HG02678 (cell line): Measurements from ENCODE around the gene FILIP1L.
"Not testable (repeated sequence)": the region's sequence is repeated elsewhere in the genome, so short reads cannot be mapped to it uniquely, and the experiment has no call there.

ENCODE experiments used
- ATAC-seq: cut with Tn5 transposase; IDR thresholded peaks from one replicate; pipeline ENCODE4 v1.9.1; 2021; ENCODE audit warnings: mild to moderate bottlenecking, moderate library complexity; ENCODE audit not compliant: unreplicated experiment

Gene FILIP1L

DNA sequence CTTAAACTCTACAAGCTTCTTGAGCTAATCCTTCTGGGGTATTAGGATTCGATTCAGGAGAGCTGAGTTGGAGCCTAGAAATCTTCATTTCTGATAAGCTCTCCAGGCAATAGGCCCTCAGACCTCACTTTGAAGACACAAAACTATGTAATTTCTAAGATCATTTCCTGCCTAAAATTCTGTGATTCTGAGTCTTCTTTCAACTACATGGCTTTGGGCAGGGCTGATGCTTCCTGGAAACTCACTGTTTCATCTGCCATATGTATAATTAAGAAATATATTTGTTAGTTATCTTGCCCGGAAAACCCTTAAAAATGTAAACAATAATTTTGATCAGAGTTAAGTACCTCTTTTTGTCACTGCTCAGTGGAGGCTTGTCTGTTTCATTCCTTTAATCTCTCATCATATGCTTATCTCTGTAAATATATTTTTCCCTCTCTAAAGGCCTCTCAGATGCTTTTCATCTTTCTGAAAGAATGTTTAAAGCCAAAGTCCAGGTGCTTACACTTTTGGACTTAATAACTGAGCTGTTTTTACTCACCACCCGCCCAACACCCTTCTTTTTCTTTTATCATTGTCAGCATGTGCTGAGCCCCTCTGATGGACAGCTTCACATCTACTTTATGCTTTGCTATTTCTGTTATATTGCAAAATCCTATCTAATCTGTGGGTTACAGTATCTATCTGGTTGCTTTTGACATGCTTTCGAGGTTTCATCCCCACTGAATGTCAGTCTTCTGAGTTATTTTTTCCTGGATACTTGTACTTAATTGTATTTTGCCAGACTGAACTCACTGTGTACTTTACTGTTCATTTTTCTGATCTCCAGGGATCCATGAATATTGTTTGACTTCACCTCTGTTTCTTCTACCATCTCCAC is 38.2 kb downstream of the FILIP1L start:
- no peak for ATAC-seq

DNA sequence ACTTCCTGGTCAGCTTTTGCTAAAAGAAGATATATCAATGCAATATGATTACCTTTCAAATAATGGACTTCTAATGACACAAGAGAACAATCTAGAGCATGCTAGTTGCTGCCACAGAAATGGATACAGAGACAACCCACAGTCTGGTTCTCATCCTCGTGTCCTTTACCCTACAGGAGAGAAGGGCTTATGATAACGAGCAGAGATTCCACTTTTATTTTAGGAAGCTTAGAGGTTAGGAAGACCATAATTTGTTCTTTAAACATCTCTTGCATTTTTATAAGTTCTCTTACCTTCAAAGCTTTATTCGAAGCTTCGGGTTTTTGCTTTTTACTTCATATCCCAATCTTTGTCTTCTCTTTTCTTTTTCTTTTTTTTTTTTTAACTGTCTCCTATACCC is 39.1 kb downstream of the FILIP1L start:
- ATAC-seq, result no peak

- peak; percentile 44 for ATAC-seq
These were observed 40.5 kb downstream of the FILIP1L start for GRCh38 chr3:100073714-100074307.

DNA sequence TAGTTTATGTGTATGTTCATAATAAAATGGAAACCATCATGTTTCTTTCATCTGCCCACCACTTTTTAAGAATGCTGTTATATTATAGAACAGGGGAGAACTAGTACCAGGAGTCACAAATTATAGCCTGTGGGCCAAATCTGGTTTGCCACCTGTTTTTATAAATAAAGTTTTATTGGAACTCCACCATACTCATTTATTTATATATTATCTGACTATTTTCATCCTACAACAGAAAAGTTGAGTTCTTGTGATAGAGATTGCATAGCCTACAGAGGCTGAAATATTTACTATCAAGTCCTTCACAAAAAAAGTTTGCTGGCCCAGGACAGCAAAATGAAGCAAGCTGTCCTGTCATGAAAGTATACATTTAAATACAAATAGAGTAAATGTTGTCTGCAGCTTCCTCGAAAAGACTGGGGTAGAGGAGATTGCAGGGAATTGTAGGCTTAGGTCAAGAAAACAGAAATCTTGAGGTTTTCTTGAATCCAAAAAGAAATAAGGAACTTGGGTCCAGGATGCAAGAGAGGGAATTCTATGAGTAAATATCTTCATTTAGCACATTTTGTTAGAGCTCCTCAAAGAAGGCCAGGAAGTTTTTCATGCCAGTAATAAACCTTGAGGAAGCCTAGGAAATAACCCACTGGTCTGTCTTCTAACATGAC is 41.1 kb downstream of the FILIP1L start:
- no peak for ATAC-seq

- ATAC-seq, result peak; percentile 50
These were observed 41.8 kb downstream of the FILIP1L start for GRCh38 chr3:100072326-100073048.

DNA sequence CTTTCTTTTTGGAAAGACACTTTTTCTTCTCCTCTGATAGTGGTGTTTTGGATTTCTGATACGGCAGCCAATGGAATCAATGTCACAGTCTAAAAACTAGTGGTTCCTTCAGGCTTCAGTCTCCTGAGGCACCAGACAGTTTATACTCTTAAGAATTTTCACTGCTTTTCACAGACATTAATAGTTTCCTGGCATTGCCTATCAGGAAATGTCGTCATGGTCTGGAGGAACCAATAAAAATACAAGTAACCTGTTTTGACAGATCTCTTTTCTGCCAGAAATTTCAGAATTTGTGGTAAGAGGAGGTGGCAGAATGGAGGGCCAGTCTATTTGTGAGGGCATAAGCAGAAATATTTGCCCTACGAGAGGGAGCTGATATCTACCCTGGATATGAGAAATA is 44.8 kb downstream of the FILIP1L start:
- no peak for ATAC-seq

DNA sequence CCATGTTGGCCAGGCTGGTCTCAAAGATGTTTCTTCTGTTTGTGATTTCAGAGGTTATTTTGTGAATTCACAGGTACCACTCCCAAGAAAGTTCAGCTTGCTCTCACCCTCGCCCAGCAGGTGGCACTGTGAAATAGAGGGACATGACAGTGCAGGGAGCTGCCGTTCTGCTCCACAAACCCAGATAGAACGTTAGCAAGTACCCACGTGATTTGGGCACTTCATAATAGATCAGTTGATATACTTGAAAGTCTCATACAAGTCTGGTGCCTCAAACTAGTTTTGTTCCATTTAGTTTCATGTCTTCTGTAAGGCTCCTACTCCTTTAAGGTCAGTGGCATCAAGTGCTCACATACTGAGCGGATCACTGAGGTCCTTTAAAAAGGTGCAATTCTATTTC is 45.5 kb downstream of the FILIP1L start:
- ATAC-seq, result peak; percentile 66

GRCh38 chr3:100067589-100067988 is 46.7 kb downstream of the FILIP1L start:
- ATAC-seq, result no peak

GRCh38 chr3:100063929-100064461 is 50.3 kb downstream of the FILIP1L start:
- no peak for ATAC-seq

DNA sequence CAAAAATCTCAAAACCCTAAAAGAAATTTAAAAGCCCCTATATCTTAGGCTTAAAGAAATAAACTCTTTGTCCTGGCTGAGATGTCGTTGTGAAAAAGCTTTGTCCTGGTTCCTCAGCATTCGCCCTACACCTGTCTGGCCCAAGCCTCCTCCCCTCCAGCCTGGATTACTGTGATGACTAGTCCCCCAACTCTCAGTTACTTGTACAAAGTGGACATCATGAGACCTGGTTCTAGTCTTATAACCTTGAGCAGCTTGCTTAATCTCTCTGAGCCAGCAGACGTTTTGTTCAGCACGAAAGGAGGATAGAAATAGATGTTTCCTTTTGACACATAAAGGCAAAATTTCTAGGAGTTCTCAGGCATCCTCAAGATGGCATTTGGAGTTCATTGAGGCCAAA is 51.6 kb downstream of the FILIP1L start:
- no peak for ATAC-seq

DNA sequence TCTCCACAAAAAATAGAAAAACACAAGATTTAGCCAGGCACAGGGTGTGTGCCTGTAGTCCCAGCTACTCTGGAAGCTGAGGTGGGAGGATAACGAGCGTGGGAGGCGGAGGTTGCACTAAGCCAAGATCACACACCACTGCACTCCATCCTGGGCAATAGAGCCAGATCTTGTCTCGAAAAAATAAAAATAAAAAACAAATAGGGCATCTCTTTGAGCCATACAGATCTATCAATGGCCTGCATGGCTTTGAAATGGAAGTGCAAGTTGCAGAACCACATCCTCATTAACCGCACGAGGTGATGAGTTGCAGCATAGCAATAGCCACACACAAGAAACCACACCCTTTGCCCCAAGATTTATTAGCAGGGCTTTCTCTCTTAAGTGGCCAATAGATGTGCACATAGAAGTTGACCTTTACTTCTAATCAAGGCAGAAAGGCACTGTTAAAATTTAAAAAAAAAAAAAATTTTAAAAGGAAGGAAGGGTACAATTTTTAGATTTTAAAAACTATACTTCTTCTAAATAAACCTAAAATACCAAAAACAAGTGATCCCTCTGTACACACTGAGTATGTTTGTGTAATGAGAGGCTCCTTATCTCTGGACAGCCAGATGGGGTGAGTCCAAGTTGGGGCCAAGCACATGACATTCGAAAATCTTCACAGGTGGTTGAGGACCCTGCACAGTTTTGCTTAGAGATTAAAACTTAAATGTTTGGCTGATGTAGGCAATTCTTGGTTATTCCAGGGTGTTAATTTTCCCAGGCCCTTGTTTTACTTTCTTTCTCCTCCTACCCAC is 53.4 kb downstream of the FILIP1L start:
- ATAC-seq, result peak; percentile 61

- ATAC-seq, result no peak
These were observed 54.8 kb downstream of the FILIP1L start for GRCh38 chr3:100059472-100059871.

GRCh38 chr3:100057716-100058575 is 56.4 kb downstream of the FILIP1L start:
- ATAC-seq, result no peak

DNA sequence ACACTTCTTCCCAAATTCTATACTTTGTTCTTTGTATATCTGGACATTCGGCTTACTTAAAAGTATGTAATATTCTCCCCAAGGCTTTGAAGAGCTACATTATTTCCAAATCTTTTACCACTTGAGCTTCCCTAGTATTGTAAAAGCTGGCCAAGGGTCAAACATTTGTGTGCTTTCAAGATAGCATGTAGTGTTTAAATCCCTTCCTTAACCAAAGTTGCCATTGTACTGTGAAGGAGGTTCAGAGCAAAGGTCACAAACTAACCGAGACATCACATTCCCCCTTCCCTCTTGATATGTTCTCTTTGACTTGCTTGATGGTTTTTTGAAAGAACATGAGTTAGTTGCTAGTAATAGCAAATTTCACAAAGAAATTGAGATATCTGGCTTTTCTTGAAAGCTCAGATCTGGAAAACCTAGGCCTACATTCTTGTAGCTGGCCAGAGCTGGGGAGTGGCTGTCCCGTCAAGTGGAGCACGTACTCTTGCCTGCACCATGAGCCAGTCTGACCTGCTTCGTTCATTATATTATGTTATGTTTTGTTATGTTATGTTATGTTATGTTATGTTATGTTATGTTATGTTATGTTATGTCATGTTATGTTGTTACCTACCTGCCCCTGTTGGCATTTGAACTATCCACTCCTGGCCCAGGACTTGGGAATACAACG is 60.2 kb downstream of the FILIP1L start:
- no peak for ATAC-seq

GRCh38 chr3:100051513-100051912 is 62.8 kb downstream of the FILIP1L start:
- not testable (repeated sequence) for ATAC-seq

- ATAC-seq, result no peak
These were observed 66.1 kb downstream of the FILIP1L start for GRCh38 chr3:100048248-100048647.

DNA sequence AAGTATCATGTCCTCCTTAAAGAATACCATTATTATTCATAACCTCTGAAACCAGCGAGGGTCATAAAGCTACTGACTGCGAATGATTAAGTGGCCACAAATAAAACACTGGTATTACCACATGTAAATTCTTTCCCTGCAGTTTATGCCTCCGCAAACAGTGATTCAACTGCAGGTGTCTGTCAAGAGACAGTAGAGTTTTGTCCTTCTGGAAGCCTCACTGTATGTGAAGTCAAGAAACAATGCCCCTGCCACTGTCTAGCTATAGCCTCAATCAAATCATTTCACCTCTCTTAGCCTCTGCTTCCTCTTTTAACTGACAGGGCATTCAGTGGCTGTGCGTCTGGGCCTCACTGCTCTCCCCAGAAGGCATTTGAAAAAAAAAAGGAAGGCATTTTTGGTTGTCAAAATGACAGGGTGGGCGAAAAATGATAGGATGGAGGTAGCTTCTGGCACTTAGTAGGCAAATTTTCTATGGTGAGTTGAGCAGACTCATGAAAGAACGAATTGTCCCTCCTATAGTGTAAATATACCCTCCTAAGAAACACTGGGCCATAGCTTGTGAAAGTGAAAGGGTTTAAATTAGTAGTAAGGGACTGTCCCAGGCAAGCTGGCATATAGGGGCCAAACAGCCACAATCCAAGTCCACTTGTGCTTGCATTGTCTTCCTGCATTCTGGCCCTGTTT is 66.7 kb downstream of the FILIP1L start:
- ATAC-seq, result peak; percentile 82

DNA sequence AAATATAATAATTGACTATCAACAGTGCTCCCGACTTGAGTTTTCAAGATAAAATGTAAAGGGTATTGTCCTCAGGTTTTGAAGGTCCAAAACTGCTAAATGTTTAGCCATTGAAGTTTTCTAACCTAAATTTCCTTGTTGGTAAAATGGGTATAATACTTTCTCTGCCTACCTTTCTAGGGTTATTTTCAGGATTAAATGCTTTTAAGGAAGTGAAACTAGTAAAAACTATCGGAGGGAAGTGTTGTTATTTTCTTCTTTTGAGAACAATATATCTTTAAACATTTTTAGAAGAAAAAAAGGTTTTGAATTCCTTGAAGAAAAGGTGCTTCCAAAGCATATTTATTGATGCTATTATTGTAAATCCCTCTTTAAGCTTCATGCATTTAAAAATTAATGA is 67.3 kb downstream of the FILIP1L start:
- ATAC-seq, result no peak
